GM12875 (cell line): ENCODE measurements around the gene TUFT1.

ENCODE experiments used
- H3K4me3 ChIP-seq: one replicate; pipeline ENCODE4 v1.5.1; 2011; ENCODE audit warnings: low read depth, low read length, control low read depth
- CTCF ChIP-seq: IDR thresholded peaks from 2 replicates; pipeline ENCODE4 v1.5.1; 2011; ENCODE audit warnings: low read depth, mild to moderate bottlenecking, control low read depth, inconsistent platforms, low read length, moderate library complexity, borderline replicate concordance; ENCODE audit not compliant: insufficient read depth

Gene TUFT1

GRCh38 chr1:151546011-151546925 is 6.2 kb downstream of the TUFT1 start:
- H3K4me3 ChIP-seq, result no peak overlapping the region
- TF ChIP-seq CTCF, result no peak

- TF ChIP-seq CTCF, result no peak
- no peak overlapping the region for H3K4me3 ChIP-seq
Measured at GRCh38 chr1:151547119-151547899, 7.2 kb downstream of the TUFT1 start.

GRCh38 chr1:151547900-151548230 is 7.8 kb downstream of the TUFT1 start:
- TF ChIP-seq CTCF, result no peak
- no peak overlapping the region for H3K4me3 ChIP-seq

GRCh38 chr1:151549199-151549598 is 9.1 kb downstream of the TUFT1 start:
- no peak for TF ChIP-seq CTCF
- H3K4me3 ChIP-seq, result no peak overlapping the region

- no peak for TF ChIP-seq CTCF
- no peak overlapping the region for H3K4me3 ChIP-seq
Measured at GRCh38 chr1:151553659-151554058, 13.6 kb downstream of the TUFT1 start.

- H3K4me3 ChIP-seq, result no peak overlapping the region
- TF ChIP-seq CTCF, result no peak
Measured at GRCh38 chr1:151556052-151556451, 15.9 kb downstream of the TUFT1 start.
